Suppressor macrophage treated with lipopolysaccharide for 4 hours (primary cell): Measurements from ENCODE around the gene B4GALT2.

Experiments used
- DNase-seq: peaks from one replicate; pipeline ENCODE4 v3.0.0-alpha.2; 2020

The B4GALT2 gene

GRCh38 chr1:44032170-44032790, 53.3 kb downstream of the B4GALT2 start:
- DNase-seq, result no peak

- no peak for DNase-seq
These were observed 54.1 kb downstream of the B4GALT2 start for GRCh38 chr1:44033041-44033575.

DNA sequence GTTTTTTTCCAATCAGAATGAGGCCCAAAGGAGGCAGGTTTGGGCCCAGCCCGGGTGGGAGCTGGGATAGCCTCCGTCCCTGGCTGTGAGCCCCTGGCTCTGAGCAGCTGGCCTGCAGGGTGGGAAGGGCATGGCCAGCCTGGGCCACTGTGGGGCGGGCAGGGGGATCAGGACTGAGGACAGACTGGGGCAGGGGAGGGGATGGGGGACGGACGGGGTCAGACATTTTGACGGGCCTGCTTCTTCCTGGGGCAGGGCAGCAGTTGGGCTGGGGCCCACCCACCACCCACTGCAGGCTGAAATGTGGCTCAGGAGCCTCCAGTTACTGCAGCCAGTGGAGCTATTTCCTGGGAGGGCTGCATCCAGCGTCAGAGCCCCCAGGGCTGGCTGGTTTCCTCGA, 54.7 kb downstream of the B4GALT2 start:
- no peak for DNase-seq

DNA sequence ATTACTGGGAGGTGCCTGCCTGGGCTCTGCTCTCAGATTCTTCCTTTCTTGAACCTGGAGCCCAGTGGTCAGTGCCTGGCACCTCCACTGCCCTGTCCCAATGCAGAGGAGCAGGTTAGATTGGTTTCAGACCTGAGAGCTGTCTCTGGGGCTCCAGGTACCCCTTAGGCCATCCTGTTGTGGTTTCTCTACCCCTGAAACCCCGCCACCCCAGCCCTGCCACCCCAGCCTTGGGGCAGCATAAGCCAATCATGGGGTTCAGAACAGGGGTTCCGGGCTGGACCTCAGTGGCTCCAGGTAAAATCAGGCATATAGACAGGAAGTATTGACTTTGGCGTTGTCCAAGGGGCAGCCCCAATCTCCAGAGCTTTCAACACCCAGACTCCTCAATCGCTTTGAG, 55.4 kb downstream of the B4GALT2 start:
- no peak for DNase-seq

GRCh38 chr1:44034976-44035716, 56.1 kb downstream of the B4GALT2 start:
- DNase-seq, result no peak

- DNase-seq, result no peak
These were observed 56.9 kb downstream of the B4GALT2 start for GRCh38 chr1:44035726-44036408.

GRCh38 chr1:44036409-44037139, 57.6 kb downstream of the B4GALT2 start:
- DNase-seq, result peak; percentile 74

DNA sequence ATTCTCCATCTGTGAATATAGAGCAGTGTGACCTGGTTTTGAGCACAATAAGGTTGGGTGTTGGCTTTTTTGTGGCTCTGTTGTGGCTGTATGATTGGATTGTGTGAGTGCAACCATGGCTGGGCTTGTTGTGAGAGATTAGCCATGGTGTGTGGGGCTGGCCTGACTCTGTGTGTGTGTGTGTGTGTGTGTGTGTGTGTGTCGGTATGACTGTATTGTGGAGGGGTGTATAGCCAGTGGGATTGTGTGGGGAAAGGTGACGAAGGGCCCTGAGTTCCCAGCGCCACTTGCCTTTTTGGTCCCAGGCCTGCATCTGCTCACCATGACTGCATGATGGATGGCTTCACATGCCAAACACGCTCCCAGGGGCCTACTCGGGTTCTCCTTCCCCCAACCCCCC, 58.1 kb downstream of the B4GALT2 start:
- no peak for DNase-seq

- DNase-seq, result no peak
These were observed 60.1 kb downstream of the B4GALT2 start for GRCh38 chr1:44038876-44039657.

DNA sequence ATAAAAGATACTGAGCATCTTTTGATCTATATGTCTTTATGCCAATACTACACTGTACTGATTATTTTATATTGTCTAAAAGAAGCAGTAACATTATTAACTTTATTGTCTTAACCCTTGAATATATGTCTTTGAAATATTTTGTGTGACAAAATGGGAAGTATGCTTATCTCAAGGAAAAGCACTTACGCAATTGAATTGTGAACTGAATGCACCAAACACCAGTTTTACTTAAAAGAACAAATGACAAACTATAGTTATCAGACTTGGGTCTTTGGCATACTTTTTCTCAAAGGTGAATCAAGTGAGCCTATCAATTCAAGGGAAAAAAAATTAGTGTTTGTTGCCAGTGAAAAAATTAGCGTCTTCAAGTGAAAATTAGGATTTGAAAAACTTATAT, 61.4 kb downstream of the B4GALT2 start:
- peak; percentile 19 for DNase-seq
